ENCODE measurements around the gene KDM2B. TPM values are rescaled to one million over a fixed set of nuclear protein-coding genes. Genes with fewer than 3 reads are reported as not detected.

The KDM2B gene
- polyA plus RNA-seq, 3 donors, result 9.7 to 68.1 (median 9.7) TPM

DNA sequence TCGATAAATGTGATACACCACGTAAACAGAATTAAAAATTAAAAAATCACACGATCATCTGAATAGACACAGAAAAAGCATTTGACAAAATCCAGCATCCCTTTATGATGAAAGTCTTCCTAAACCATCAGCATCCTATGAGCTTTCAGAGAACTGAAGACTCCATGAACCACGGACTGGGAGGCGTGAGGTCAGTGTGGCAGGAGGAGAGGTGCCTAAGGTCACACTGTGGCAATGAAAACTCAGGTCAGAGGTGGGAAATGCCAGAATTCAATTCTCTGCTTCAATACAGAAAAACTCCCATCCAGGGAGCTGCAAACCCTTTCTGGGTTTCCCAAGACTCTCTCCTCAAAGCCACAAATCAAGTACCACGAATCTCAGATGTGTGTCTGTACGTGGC lies 51.6 kb downstream of the KDM2B start:
- H2AFZ ChIP-seq (ENCODE audit: insufficient read depth, low read depth, low read length, poor library complexity, severe bottlenecking), result no peak overlapping the region
- 100% methylated on average over 1 of the region's 7 CpGs for WGBS (ENCODE audit: insufficient coverage)
- no peaks in the 10 kb centered on the region for H3K27me3 ChIP-seq (ENCODE audit: control insufficient read depth in 2 of 2, insufficient read depth in 2 of 2, low read length in 2 of 2)
- no peak overlapping the region for H3K9ac ChIP-seq (ENCODE audit: insufficient read depth, low read length, poor library complexity, severe bottlenecking)
- no peak overlapping the region for H3K4me2 ChIP-seq (replicated peaks; ENCODE audit: extremely low read depth, low read length, poor library complexity, severe bottlenecking)
- Mint-ChIP-seq H3K9me3 (no peaks in the 10 kb centered on the region), H3K4me1 (peaks cover 23% of the 10 kb centered on the region), H3K36me3 (peaks cover 35 to 69% of the 10 kb centered on the region in 2 donors), H3K4me3 (no peak overlapping the region), H3K27ac (no peak overlapping the region), H3K27me3 (ENCODE audit: low read depth in 3 of 3) (no peaks in the 10 kb centered on the region)
- H3K4me1 ChIP-seq (ENCODE audit: control insufficient read depth in 1 of 2, insufficient read depth in 2 of 2, low read length in 2 of 2), result peaks cover 17 to 18% of the 10 kb centered on the region in 2 donors
- H3K79me2 ChIP-seq (ENCODE audit: insufficient read depth, low read length), result peaks cover 19% of the 10 kb centered on the region
- no peak overlapping the region for H3K27ac ChIP-seq (ENCODE audit: low read depth in 1 of 2, low read length in 2 of 2)
- no peaks in the 10 kb centered on the region for H3K9me3 ChIP-seq (replicated peaks in 1 of 2; ENCODE audit: control insufficient read depth in 1 of 2, insufficient read depth in 1 of 2, low read length in 2 of 2)
- H4K20me1 ChIP-seq (ENCODE audit: insufficient read depth, low read length), result no peaks in the 10 kb centered on the region
- no peak for DNase-seq
- peaks cover 31 to 68% of the 10 kb centered on the region in 2 donors for H3K36me3 ChIP-seq (replicated peaks in 1 of 2; ENCODE audit: control insufficient read depth in 1 of 2, insufficient read depth in 2 of 2, low read length in 2 of 2)
- intact Hi-C loops (cut with micrococcal nuclease), result loop anchor here in 1 of 2 donors (2.0 kb wide), 1 partner anchor 18 kb away; no protein-coding TSS in a partner anchor
- H3K4me3 ChIP-seq (replicated peaks in 1 of 3; ENCODE audit: low read depth in 2 of 3, low read length in 3 of 3), result no peak overlapping the region
- TF ChIP-seq, protein P1, sequence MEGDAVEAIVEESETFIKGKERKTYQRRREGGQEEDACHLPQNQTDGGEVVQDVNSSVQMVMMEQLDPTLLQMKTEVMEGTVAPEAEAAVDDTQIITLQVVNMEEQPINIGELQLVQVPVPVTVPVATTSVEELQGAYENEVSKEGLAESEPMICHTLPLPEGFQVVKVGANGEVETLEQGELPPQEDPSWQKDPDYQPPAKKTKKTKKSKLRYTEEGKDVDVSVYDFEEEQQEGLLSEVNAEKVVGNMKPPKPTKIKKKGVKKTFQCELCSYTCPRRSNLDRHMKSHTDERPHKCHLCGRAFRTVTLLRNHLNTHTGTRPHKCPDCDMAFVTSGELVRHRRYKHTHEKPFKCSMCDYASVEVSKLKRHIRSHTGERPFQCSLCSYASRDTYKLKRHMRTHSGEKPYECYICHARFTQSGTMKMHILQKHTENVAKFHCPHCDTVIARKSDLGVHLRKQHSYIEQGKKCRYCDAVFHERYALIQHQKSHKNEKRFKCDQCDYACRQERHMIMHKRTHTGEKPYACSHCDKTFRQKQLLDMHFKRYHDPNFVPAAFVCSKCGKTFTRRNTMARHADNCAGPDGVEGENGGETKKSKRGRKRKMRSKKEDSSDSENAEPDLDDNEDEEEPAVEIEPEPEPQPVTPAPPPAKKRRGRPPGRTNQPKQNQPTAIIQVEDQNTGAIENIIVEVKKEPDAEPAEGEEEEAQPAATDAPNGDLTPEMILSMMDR (IDR thresholded peaks at IDR 0.05), result no peak

DNA sequence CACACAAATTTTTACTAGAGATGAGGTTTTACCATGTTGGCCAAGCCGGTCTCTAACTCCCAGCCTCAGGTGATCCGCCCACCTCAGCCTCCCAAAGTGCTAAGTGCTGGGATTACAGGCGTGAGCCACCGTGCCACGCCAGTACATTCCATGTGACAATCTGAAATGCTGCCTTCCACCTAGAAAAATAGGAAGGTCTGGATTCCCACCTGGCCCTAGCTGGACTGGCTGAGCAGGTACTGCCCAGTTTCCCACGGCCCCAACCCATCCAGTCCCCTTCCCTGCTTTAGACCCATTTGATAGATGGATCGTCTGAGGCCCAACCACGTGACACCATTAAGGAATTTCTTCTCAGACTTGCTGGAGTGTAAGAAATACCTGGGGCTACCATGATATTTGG lies 55.4 kb downstream of the KDM2B start:
- H3K4me3 Mint-ChIP-seq, result no peak overlapping the region
- no peak overlapping the region for H3K4me2 ChIP-seq (replicated peaks; ENCODE audit: extremely low read depth, low read length, poor library complexity, severe bottlenecking)
- no peak overlapping the region for H3K27ac ChIP-seq (ENCODE audit: low read depth in 1 of 2, low read length in 2 of 2)
- peaks cover 33 to 66% of the 10 kb centered on the region in 2 donors for H3K36me3 Mint-ChIP-seq
- H3K9ac ChIP-seq (ENCODE audit: insufficient read depth, low read length, poor library complexity, severe bottlenecking), result no peak overlapping the region
- peaks cover 0 to 2% (median 0%) of the 10 kb centered on the region in 7 donors for H3K9me3 Mint-ChIP-seq
- H3K36me3 ChIP-seq (replicated peaks in 1 of 2; ENCODE audit: control insufficient read depth in 1 of 2, insufficient read depth in 2 of 2, low read length in 2 of 2), result peaks cover 28 to 68% of the 10 kb centered on the region in 2 donors
- H3K4me3 ChIP-seq (replicated peaks in 1 of 3; ENCODE audit: low read depth in 2 of 3, low read length in 3 of 3), result no peak overlapping the region
- WGBS (ENCODE audit: insufficient coverage), result 100% methylated on average over 5 of the region's 8 CpGs
- peaks cover 14% of the 10 kb centered on the region for H3K4me1 Mint-ChIP-seq
- H3K79me2 ChIP-seq (ENCODE audit: insufficient read depth, low read length), result peaks cover 13% of the 10 kb centered on the region
- DNase-seq, result no peak
- no peak overlapping the region for H2AFZ ChIP-seq (ENCODE audit: insufficient read depth, low read depth, low read length, poor library complexity, severe bottlenecking)
- TF ChIP-seq, protein P1 (IDR thresholded peaks at IDR 0.05), result no peak
- no peaks in the 10 kb centered on the region for H3K9me3 ChIP-seq (replicated peaks in 1 of 2; ENCODE audit: control insufficient read depth in 1 of 2, insufficient read depth in 1 of 2, low read length in 2 of 2)
- H3K27me3 ChIP-seq (ENCODE audit: control insufficient read depth in 2 of 2, insufficient read depth in 2 of 2, low read length in 2 of 2), result no peaks in the 10 kb centered on the region
- peaks cover 5 to 14% of the 10 kb centered on the region in 2 donors for H3K4me1 ChIP-seq (ENCODE audit: control insufficient read depth in 1 of 2, insufficient read depth in 2 of 2, low read length in 2 of 2)
- no peaks in the 10 kb centered on the region for H3K27me3 Mint-ChIP-seq (ENCODE audit: low read depth in 3 of 3)
- peaks cover 4% of the 10 kb centered on the region for H4K20me1 ChIP-seq (ENCODE audit: insufficient read depth, low read length)
- intact Hi-C loops (cut with micrococcal nuclease), result no loop called here
- H3K27ac Mint-ChIP-seq, result no peak overlapping the region

Data from CD14-positive monocyte (primary cell).